Left kidney (tissue), 2 donors: ENCODE results near the gene FKBP1C. TPM values are rescaled to one million over a fixed set of nuclear protein-coding genes. Genes with fewer than 3 reads are reported as not detected.

Experiments
- DNase-seq: peaks from one replicate; pipeline ENCODE4 v3.0.0-alpha.2; 2013
- polyA plus RNA-seq: library from polyadenylated mRNA; unstranded; fragments of 120-200 nt; gene quantifications from one replicate; pipeline ENCODE4 v1.2.1, GENCODE V29; 2013; ENCODE audit not compliant: insufficient read length

FKBP1C gene
- polyA plus RNA-seq, 1 donor = 2.1 TPM

GRCh38 chr6:63249875-63250482 lies 38.7 kb downstream of the FKBP1C start:
- DNase-seq = no peak

GRCh38 chr6:63259153-63259552 lies 47.9 kb downstream of the FKBP1C start:
- no peak for DNase-seq

DNA sequence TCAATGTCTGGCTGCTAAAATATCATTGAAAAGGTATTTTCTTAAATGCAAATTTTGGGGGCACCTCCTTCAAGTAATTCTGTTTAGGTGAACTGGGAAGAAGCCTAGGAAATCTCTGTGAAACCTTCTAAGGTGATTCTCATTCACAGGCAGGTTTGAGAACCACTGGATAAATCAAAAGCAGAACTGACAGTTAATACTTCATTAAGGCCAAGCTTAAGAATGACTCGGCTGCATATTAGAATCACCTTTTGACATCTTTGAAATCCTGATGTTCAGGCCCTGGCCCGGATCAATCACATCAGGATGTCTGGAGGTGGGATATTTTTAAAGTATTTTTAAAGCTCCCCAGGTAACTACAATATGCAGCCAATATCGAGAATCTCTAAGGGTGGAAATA lies 50.6 kb downstream of the FKBP1C start:
- no peak for DNase-seq

Other genes with a start within 250 kb of the FKBP1C start
- 1.4 TPM for gene LGSN, start 108.5 kb downstream of the FKBP1C start, polyA plus RNA-seq